HEK293T (cell line): Measurements from ENCODE around the gene MCM5.

ENCODE experiments used
- BHLHE40 ChIP-seq: fragments of 450-650 bp; IDR thresholded peaks from 2 replicates; pipeline ENCODE4 v1.6.1; 2016; ENCODE audit warnings: mild to moderate bottlenecking, moderate library complexity, borderline replicate concordance
- CTBP1 ChIP-seq: fragments of 450-650 bp; IDR thresholded peaks from 2 replicates; pipeline ENCODE4 v1.6.1; 2016; ENCODE audit warnings: borderline replicate concordance
- ELF4 ChIP-seq: fragments of 450-650 bp; IDR thresholded peaks from 2 replicates; pipeline ENCODE4 v1.6.1; 2017; ENCODE audit warnings: antibody characterized with exemption
- FOXA1 ChIP-seq: fragments of 450-650 bp; IDR thresholded peaks from 2 replicates; pipeline ENCODE4 v1.6.1; 2016; ENCODE audit warnings: mild to moderate bottlenecking
- FOXK2 ChIP-seq: fragments of 450-650 bp; IDR thresholded peaks from 2 replicates; pipeline ENCODE4 v1.6.1; 2016; ENCODE audit warnings: mild to moderate bottlenecking
- FOXM1 ChIP-seq: fragments of 450-650 bp; IDR thresholded peaks from 2 replicates; pipeline ENCODE4 v1.6.1; 2017; ENCODE audit warnings: mild to moderate bottlenecking, borderline replicate concordance
- HDGF ChIP-seq: fragments of 450-650 bp; IDR thresholded peaks from 2 replicates; pipeline ENCODE4 v1.6.1; 2017; ENCODE audit warnings: antibody characterized with exemption, borderline replicate concordance
- L3MBTL2 ChIP-seq: fragments of 450-650 bp; conservative IDR thresholded peaks from 2 replicates; pipeline ENCODE4 v1.6.1; 2016; ENCODE audit warnings: mild to moderate bottlenecking
- NFRKB ChIP-seq: fragments of 450-650 bp; IDR thresholded peaks from 2 replicates; pipeline ENCODE4 v1.6.1; 2016; ENCODE audit warnings: mild to moderate bottlenecking, moderate library complexity
- PKNOX1 ChIP-seq: fragments of 450-650 bp; IDR thresholded peaks from 2 replicates; pipeline ENCODE4 v1.6.1; 2016
- SP1 ChIP-seq: fragments of 450-650 bp; IDR thresholded peaks from 2 replicates; pipeline ENCODE4 v1.6.1; 2017
- SUZ12 ChIP-seq: fragments of 450-650 bp; IDR thresholded peaks from 2 replicates; pipeline ENCODE4 v1.6.1; 2016; ENCODE audit warnings: mild to moderate bottlenecking
- TARDBP ChIP-seq: fragments of 450-650 bp; IDR thresholded peaks from 2 replicates; pipeline ENCODE4 v1.6.1; 2016
- ZNF384 ChIP-seq: fragments of 450-650 bp; IDR thresholded peaks from 2 replicates; pipeline ENCODE4 v1.6.1; 2016

- TF ChIP-seq L3MBTL2 (no peak), SP1 (no peak), HDGF (no peak), SUZ12 (no peak), BHLHE40 (no peak), NFRKB (no peak), ELF4 (no peak), FOXM1 (no peak), FOXA1 (no peak), CTBP1 (no peak), PKNOX1 (no peak), ZNF384 (no peak), TARDBP (no peak), FOXK2 (no peak)
These were observed 46.6 kb upstream of the MCM5 start for GRCh38 chr22:35353318-35353717.
